NCI-H2196 treated with DMSO at 0.1 percent for 48 hours (cell line): Measurements from ENCODE around the gene BDKRB2.
A peak's percentile ranks its signal among the peaks of the same experiment; 100 is the strongest.

Source experiments
- DNase-seq: peaks from one replicate; lab custom pipeline; 2025; ENCODE audit not compliant: unreplicated experiment; lab: John Stamatoyannopoulos, UW

BDKRB2 gene

DNA sequence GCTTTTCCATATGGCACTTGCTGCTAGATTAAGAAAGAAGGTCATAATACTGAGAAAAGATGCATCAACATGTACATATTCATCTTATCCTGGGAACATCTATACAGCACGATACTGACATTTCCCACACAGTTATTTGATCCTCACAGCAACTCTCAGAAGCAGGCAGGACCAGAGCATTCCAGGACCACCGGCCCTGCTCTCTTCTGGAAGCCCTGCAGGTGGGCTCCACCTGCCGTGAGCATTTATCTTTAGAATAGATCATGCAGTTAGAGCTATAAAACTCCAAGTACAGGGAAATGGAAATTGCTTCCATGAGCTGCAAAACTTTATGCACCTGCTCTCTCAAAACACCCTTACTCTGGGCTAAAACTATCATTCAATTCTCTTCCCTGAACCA, 45.8 kb downstream of the BDKRB2 start:
- no peak for DNase-seq

DNA sequence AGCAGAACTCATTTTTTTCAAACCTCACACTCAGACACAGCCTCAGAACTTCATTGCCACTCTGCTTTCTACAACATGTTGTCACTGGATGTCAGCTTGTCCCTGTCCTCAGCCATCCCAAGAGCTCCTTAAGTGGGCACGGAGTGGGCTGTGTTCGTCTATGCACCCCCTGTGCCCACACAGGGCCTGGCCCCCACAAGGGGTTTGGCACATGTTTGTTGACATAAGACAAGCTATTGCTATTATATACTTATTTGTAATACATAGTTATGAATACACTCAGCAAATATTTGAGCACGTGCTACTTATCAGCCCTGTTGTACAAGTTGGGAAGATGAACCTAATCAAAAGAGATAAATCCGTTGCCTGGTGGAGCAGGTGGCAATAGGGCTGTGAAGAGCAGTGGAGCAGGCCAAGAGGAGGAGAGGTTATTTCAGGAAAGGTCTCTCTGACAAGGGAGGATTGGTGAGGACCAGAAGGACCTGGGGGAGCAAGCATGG, 47.1 kb downstream of the BDKRB2 start:
- DNase-seq: no peak

DNA sequence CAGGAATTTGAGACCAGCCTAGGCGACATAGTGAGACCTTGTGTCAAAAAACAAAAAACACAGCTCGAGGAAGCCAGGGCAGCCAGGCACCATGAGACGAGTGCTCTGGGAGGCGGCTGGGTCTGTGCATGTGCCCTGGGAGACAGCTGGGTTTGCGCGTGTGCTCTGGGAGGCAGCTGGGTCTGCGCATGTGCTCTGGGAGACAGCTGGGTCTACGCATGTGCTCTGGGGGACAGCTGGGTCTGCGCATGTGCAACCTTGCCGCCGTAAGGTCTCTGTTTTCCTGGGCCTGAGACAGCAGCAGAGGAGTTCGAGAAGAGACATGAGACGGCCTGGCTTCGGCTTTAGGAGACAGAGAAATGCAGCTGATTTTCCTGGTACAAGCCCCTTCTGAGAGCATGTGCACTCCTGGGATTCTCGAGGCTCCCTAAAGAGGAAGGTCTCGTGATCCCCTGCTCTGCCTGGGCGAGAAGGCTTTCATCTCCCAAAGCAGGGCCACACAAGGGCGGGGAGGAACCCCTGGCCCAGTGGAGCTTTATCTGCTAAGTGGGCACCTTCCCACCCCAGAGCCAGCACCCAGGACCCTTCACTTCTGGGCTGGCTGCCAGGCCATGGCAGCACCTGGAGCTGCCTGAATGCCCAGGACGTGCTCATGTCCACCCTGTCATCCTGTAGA, 47.8 kb downstream of the BDKRB2 start:
- no peak for DNase-seq

DNA sequence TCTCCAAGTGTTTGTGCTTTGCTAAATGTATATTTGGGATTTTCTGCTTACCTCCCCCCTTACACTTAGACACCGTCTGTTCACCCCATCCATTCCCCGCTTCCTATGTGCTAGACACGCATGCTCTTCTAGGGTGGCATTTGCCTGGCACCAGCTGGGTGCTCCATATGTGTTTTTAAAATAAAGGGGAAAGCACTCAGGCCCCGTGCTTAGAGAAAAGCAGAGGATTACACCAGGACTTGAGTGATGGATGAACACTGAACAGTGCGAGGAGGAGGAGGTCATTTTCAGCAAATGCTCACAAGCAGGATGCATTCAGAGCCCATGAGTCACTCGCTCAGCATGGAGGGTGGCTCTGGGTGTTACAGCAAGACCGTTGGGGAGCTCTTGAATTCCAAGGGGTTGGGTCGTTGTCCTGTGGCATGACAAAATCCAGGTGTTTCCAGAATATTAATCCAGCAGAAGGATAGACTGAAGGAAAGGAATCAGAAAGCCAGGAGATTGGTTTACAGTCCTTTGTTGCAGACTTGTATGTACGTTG, 48.4 kb downstream of the BDKRB2 start:
- no peak for DNase-seq

DNA sequence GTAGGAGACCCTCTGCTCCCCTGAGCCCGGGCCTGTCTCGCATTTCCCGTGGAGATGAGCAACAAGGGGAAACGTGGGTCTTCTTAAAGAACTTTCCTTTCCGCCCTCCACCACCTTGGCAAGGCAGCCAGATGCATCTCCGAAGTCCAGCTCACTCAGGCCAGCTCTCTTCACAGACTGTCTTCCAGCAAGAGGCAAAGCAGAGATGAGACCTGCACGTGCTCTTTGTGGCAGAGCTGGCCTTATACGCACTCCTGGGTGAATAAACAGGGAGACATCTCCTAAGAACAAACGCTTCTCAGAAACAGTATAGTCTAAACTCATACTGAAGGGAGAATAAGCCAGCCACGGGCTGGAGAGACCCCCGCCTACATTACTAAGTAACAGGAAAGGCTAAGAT, 50.0 kb downstream of the BDKRB2 start:
- DNase-seq: no peak

DNA sequence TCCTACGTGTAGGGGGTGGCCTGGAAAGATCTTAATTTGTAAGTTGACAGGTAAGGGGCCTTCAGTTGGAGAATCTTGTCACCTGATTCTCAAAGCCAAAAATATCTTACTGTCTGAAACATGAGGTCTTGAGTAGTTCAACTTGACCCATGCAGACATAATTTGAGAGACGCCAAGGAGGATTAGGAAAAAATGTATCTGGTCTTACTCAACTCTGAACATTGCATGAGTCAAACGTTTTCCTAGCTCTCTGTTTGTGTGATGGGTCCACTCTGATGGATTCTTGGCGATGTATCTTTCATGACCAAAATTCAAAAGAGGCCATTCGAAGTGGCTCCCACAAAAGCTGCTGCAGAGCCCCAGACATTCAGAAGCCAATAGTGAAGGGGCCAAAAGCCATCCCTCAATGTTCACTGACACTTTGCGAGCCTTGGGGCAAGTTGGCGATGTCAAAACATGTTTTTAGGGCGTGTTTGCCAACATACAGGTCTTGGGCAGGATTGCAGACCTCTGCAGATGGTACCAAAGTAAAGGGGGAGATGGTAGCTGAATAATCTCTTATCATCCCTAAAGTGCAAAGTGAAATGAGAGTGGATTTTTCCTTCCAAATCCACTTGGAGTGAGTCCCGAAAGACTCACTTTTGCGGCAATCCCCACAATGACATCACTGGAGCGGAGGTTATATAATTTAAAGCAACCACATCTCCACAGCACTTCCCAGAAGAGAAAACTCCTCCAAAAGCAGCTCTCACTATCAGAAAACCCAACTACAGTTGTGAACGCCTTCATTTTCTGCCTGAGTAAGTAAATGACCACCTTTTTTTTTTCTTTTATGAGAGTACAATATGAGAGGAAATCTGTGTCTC, 51.1 kb downstream of the BDKRB2 start, which contains the start of gene BDKRB1:
Gene BDKRB1, plus strand, starts transcription at position 710 of the 866 bp plus-strand sequence. CDS start 7,473 bp downstream, outside the sequence.
- no peak for DNase-seq

DNA sequence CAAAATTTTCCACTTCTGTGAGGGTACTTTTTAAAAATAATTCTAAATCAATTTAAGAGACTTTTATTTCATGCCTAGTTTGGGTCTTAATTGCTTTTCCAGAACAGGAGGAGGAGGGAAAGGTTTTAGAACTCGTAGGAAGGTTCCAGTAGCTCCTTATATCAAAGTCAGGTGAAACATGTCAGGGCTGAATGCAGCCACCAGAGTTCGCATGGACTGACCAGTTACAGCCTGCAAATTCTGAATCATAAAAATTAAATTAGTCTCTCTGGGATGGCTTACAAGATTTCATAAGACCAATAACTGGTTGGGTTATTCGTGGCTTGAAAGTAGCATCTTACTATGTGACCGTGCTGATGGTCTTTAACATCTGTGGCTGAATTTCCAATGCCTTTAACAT, 51.8 kb downstream of the BDKRB2 start:
- no peak for DNase-seq

DNA sequence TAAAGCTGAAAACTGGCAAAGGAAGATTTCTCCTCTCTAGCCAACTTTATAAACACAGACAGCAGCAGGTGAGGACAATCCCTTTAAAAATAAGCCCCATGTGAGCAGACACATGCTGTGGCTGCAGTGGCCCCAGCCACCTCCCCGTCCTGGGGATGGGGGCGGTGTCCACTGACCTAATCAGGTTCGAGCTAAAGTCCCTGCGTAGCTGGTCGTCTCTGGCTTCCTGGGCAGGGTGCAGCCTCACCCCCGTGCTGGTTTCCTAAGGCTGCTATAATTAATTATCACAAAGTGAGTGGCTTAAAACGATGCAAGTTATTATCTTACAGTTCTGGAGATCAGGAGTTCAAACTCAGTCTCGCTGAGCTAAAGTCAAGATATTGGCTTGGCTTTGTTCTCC, 52.4 kb downstream of the BDKRB2 start:
- no peak for DNase-seq

DNA sequence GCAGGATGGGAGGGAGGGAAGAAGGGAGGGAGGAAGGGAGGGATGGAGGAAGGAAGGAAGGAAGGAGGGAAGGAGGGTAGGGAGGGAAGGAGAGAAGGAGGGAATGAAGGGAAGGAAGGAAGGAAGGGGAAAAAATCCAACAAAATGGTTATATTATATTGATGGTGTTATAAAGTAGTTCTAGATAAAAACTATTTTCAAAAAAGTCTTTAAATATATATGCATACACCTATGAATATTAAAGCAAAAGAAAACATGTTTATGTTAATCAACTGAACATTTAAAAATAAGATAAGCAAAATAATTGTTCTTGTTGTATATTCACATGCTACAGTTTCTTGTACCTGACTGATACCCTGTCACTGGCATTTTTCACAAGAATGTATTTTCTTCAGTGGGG, 53.3 kb downstream of the BDKRB2 start:
- DNase-seq: no peak

DNA sequence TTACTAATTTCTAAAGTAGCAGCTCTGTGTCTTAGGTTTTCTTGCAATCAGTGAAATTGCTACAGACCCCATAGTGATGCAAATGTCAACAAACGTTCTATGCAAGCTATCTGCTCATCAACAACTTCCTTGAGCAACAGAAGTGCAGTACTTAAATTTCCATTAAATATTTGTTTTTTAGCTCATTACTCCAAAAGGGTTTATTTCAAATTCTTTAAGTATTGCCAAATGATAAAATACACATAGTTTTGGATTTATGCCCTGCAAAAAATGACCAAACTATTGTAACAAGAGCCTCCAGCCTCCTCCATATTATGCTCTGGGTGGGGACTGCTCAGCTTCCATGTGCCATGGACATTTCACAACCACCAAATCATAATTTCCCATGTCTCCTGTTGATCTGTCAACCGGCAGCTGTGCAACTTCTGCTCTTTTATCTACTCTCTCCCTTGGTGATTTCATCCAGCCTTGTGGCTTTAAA, 55.7 kb downstream of the BDKRB2 start:
- no peak for DNase-seq

DNA sequence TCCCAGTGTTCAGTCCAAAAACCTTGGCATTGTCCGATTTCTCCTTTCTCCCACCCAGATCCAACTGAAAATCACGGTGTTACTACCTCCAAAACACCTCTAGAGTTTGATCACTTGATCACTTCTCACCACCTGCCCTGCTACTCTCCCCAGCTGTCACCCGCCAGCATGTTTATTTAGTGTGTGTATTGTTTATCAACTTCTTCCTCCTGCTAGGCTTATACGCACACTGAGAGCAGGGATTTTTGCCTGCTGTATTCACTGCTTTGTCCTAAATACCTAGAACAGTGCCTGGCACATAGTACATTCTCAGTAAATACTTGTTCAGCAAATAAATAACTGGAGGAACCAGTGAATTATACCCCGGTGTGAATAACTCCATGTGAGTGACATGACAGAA, 56.4 kb downstream of the BDKRB2 start:
- no peak for DNase-seq

DNA sequence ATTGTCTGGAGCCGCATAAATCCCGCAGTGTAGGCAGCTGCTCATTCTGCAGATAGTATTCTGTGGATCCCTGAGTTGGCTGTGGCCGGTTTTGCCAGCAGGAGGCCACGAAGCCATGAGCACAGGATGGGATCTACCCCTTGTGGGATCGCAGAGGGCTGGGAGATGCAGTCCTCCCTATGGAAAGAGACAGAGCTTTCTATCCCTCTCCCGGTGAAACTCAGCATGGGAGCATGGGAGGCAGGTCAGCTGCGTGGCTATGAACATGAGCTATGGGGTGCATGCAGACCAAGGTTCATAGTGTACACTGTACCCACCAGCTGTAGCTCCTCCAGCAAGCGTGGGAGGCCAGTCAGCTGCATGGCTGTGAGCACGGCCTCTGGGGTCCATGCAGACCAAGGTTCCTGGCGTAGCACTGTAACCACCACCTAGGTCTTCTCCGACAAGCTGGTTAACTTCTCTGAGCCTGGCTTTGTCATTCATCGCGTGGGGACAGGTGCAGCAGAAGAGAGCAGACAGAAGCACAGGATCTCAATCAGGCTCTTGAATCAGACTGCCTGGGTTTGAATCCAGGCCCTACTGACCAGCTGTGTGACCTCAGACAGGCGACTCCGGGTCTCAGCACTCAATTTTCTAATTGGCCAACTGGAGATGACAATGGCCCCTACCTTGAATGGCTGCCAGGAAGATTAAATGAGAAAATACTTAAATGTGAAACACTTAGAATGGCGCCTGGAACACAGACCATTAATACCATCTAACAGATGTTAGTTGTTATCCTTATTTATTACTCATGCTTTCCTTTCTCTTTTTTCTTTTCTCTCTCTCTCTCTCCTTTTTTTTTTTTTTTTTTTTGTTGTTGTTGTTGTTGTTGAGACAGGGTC, 57.4 kb downstream of the BDKRB2 start:
- DNase-seq: no peak

DNA sequence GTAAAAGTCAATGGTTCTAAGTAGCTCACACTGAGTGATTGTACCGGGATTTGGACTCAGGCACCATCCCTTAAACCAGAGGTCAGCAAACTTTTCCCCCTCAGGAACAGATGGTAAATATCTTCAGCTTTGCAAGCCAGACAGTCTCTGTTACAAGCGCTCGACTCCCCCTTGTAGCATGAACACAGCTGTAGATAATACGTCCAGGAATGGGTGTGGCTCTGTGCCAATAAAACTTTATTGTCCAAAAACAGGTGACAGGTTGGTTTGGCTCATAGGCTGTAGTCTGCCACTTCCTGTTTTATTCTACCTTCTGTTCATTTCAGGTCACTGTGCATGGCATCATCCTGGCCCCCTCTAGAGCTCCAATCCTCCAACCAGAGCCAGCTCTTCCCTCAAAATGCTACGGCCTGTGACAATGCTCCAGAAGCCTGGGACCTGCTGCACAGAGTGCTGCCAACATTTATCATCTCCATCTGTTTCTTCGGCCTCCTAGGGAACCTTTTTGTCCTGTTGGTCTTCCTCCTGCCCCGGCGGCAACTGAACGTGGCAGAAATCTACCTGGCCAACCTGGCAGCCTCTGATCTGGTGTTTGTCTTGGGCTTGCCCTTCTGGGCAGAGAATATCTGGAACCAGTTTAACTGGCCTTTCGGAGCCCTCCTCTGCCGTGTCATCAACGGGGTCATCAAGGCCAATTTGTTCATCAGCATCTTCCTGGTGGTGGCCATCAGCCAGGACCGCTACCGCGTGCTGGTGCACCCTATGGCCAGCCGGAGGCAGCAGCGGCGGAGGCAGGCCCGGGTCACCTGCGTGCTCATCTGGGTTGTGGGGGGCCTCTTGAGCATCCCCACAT, 58.9 kb downstream of the BDKRB2 start:
- no peak for DNase-seq

DNA sequence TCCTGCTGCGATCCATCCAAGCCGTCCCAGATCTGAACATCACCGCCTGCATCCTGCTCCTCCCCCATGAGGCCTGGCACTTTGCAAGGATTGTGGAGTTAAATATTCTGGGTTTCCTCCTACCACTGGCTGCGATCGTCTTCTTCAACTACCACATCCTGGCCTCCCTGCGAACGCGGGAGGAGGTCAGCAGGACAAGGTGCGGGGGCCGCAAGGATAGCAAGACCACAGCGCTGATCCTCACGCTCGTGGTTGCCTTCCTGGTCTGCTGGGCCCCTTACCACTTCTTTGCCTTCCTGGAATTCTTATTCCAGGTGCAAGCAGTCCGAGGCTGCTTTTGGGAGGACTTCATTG, 59.5 kb downstream of the BDKRB2 start:
- DNase-seq: no peak

DNA sequence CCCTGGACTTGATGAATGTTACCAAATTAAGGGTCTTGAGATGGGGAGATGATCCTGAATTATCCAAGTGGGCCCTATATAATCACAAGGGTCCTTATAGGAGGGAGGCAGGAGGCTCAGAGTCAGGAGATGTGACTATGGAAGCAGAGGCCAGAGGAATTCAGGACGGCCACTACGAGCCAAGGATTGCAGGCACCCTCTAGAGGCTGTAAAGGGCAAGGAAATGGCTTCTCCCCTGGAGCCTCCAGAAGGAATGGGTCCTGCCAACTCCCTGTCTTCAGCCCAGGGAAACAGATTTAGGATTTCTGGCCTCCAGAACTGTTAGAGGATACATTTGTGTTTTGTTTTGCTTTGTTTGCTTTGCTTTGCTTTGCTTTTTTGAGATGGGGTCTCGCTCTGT, 60.2 kb downstream of the BDKRB2 start:
- DNase-seq: no peak

DNA sequence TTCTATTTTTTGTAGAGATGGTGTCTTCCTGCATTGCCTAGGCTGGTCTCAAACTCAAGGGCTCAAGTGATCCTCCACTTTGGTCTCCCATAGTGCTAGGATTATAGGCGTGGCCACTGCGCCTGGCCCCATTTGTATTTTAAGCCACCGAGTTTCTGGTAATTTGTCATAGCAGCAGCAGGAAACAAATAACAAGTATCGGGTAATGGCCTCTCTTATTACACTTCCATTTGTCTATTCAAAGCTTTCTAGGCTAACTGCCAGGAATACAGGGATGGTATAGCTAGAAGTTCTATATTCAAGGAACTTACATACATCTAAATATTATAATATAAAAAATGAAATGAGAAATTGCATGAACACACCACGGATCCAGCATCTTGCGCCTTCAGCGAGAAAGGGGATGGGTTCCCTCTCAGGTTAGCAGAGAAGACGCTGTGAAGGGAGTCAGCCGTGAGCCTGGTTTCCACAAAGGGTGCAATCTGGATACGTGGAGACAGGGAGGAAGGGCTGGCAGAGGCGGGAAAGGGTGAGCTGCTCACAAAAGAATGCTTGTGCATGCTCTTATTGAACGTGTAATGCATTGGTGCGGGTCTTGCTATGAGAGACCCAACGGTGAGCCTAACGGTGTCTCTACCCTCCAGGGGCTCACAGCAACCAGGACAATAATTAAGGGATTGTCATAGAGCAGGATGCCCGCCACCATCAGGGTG, 60.9 kb downstream of the BDKRB2 start:
- peak; percentile 26 for DNase-seq

DNA sequence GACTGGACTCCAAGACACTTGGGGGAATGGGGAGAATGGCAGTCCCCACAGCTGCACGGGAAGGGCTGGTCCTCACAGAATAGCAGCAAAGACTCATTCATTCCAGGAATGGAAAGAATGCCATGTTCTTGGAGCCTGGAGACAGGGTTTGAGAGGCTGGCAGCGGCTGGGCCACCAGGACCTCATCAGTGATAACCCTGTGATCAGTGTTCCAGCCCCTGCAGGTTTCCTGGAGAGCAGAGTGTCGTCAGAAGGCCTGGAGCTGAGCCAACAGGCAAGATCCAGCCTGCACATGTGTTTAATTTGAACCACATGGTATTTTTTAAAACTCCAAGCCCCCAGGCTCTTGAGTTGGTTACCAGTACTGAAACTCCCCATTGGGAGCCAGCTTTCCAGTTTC, 62.7 kb downstream of the BDKRB2 start:
- no peak for DNase-seq

DNA sequence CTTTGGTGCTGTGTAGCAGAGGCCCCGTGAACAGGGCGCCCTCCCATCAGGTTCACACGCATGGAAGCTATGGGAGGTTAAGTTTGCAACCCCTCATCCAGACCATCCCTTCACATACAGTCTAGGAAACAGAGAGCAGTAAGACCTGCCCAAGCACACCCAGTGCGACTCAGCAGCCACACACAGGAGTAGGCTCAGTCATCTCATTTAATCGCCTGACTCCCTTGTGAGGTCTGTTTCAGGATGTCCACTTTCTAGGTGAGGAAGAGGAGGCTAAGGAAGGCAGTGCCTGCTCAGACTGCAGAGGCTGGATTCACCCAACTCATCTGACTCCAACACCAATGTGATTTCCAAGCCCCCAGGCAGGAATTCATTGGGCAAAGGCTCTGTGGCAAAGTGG, 63.3 kb downstream of the BDKRB2 start:
- DNase-seq: no peak
